CD14-positive monocyte (primary cell): ENCODE measurements around the gene CHL1. TPM values are rescaled to one million over a fixed set of nuclear protein-coding genes. Genes with fewer than 3 reads are reported as not detected.

Source experiments
- DNase-seq, 3 donors: peaks; one replicate each; pipeline ENCODE4 v3.0.0-alpha.2; 2011 to 2022
- H2AFZ ChIP-seq: 2 replicates; pipeline ENCODE4 v1.6.0; 2012; ENCODE audit warnings: mild to moderate bottlenecking, low read depth, low read length, inconsistent platforms; ENCODE audit not compliant: insufficient read depth, poor library complexity, severe bottlenecking
- H3K27ac ChIP-seq, 2 donors: 1 replicate in 1 of 2; 2 replicates in 1 of 2; pipeline ENCODE4 v1.5.1; 2012 to 2013; ENCODE audit warnings: low read length in 2 of 2, control low read depth in 1 of 2, inconsistent platforms in 1 of 2, low read depth in 1 of 2, mild to moderate bottlenecking in 1 of 2
- H3K27me3 ChIP-seq, 2 donors: one replicate each; pipeline versions ENCODE4 v1.6.0 to v1.6.1; 2011 to 2013; ENCODE audit warnings: low read length in 2 of 2; ENCODE audit not compliant: control insufficient read depth in 2 of 2, insufficient read depth in 2 of 2
- H3K36me3 ChIP-seq, 2 donors: replicated peaks in 1 of 2; 1 replicate in 1 of 2; 2 replicates in 1 of 2; pipeline versions ENCODE4 v1.5.1 to v1.6.1; 2012 to 2013; ENCODE audit warnings: low read length in 2 of 2, control low read depth in 1 of 2, inconsistent platforms in 1 of 2, mild to moderate bottlenecking in 1 of 2; ENCODE audit not compliant: insufficient read depth in 2 of 2, control insufficient read depth in 1 of 2
- H3K4me1 ChIP-seq, 2 donors: 1 replicate in 1 of 2; 2 replicates in 1 of 2; pipeline versions ENCODE4 v1.5.1 to v1.6.1; 2012 to 2013; ENCODE audit warnings: low read length in 2 of 2, control low read depth in 1 of 2, inconsistent platforms in 1 of 2, mild to moderate bottlenecking in 1 of 2, moderate library complexity in 1 of 2; ENCODE audit not compliant: insufficient read depth in 2 of 2, control insufficient read depth in 1 of 2
- H3K4me2 ChIP-seq: replicated peaks from 2 replicates; pipeline ENCODE3; 2012; ENCODE audit warnings: low read length, moderate library complexity, mild to moderate bottlenecking; ENCODE audit not compliant: poor library complexity, severe bottlenecking; ENCODE audit errors: extremely low read depth
- H3K4me3 ChIP-seq, 3 experiments: fragments of 200-600 bp in 1 of 3; sonication (generic) in 1 of 3; replicated peaks in 1 of 3; 1 replicate in 2 of 3; 2 replicates in 1 of 3; pipeline ENCODE4 v1.5.1; 2011 to 2013; ENCODE audit warnings: low read length in 3 of 3, mild to moderate bottlenecking in 3 of 3, control low read depth in 2 of 3, low read depth in 2 of 3, inconsistent platforms in 1 of 3, moderate library complexity in 1 of 3
- H3K79me2 ChIP-seq: 2 replicates; pipeline ENCODE4 v1.6.0; 2012; ENCODE audit warnings: mild to moderate bottlenecking, control low read depth, inconsistent platforms, low read length, moderate library complexity; ENCODE audit not compliant: insufficient read depth
- H3K9ac ChIP-seq: 2 replicates; pipeline ENCODE4 v1.6.0; 2017; ENCODE audit warnings: low read length, mild to moderate bottlenecking; ENCODE audit not compliant: insufficient read depth, poor library complexity, severe bottlenecking
- H3K9me3 ChIP-seq, 2 donors: replicated peaks in 1 of 2; 1 replicate in 1 of 2; 2 replicates in 1 of 2; pipeline versions ENCODE4 v1.5.1 to v1.6.1; 2012 to 2013; ENCODE audit warnings: low read length in 2 of 2, control low read depth in 1 of 2; ENCODE audit not compliant: control insufficient read depth in 1 of 2, insufficient read depth in 1 of 2
- H4K20me1 ChIP-seq: 2 replicates; pipeline ENCODE4 v1.6.0; 2012; ENCODE audit warnings: mild to moderate bottlenecking, low read length, control low read depth, moderate library complexity; ENCODE audit not compliant: insufficient read depth
- H3K27ac Mint-ChIP-seq, 7 donors: one replicate each; pipeline ENCODE4 v1.8.0; 2020; ENCODE audit warnings: mild to moderate bottlenecking in 7 of 7, mixed read lengths in 7 of 7, moderate library complexity in 6 of 7, inconsistent platforms in 2 of 7
- H3K27me3 Mint-ChIP-seq, 3 donors: one replicate each; pipeline ENCODE4 v1.8.0; 2021 to 2022; ENCODE audit warnings: low read depth in 3 of 3, mild to moderate bottlenecking in 3 of 3, mixed read lengths in 3 of 3, moderate library complexity in 3 of 3, inconsistent platforms in 1 of 3
- H3K36me3 Mint-ChIP-seq, 2 donors: one replicate each; pipeline ENCODE4 v1.8.0; 2020; ENCODE audit warnings: mixed read lengths in 2 of 2, inconsistent platforms in 1 of 2, mild to moderate bottlenecking in 1 of 2
- H3K4me1 Mint-ChIP-seq: one replicate; pipeline ENCODE4 v1.8.0; 2020; ENCODE audit warnings: mild to moderate bottlenecking, mixed read lengths
- H3K4me3 Mint-ChIP-seq, 2 donors: one replicate each; pipeline ENCODE4 v1.8.0; 2020; ENCODE audit warnings: mild to moderate bottlenecking in 2 of 2, mixed read lengths in 2 of 2, moderate library complexity in 1 of 2
- H3K9me3 Mint-ChIP-seq, 7 donors: one replicate each; pipeline ENCODE4 v1.8.0; 2020 to 2022; ENCODE audit warnings: mixed read lengths in 7 of 7, mild to moderate bottlenecking in 6 of 7, moderate library complexity in 6 of 7, inconsistent platforms in 2 of 7
- CTCF ChIP-seq: fragments of 200-600 bp; IDR thresholded peaks from one replicate; pipeline ENCODE4 v1.8.0; 2022; ENCODE audit warnings: antibody characterized with exemption, mild to moderate bottlenecking
- WGBS: methylation state at CpG from one replicate; pipeline ENCODE4 v1.1.5; 2013; ENCODE audit warnings: missing lambda C conversion rate; ENCODE audit not compliant: insufficient coverage; 5-methylcytosine and 5-hydroxymethylcytosine counted together
- intact Hi-C, 2 donors: fragments of 100-400 bp; cut with micrococcal nuclease; formaldehyde crosslinking; loops; one replicate each; pipeline versions ENCODE4 v1.15.0 to v1.15.1; 2023
- polyA plus RNA-seq, 3 donors: library from polyadenylated mRNA; depleted of rRNA in 1 of 3; unstranded in 2 of 3; stranded (reverse) in 1 of 3; fragments of 300-500 nt in 2 of 3; fragments of >200 nt in 1 of 3; fragmentation: Illumina TruSeq in 2 of 3; gene quantifications; 1 replicate in 2 of 3; 2 replicates in 1 of 3; pipeline ENCODE4 v1.2.3, GENCODE V29; 2012 to 2021

CHL1 gene
- polyA plus RNA-seq, 3 donors, result not detected

GRCh38 chr3:396293-396692, 199.7 kb downstream of the CHL1 start:
- no peak overlapping the region for H3K4me2 ChIP-seq
- H3K36me3 ChIP-seq, result no peaks in the 10 kb centered on the region
- H3K9me3 ChIP-seq, result no peaks in the 10 kb centered on the region
- 60% methylated on average over 1 of the region's 3 CpGs for WGBS
- intact Hi-C loops, result no loop called here
- no peaks in the 10 kb centered on the region for H3K4me1 ChIP-seq
- H3K79me2 ChIP-seq, result no peaks in the 10 kb centered on the region
- H4K20me1 ChIP-seq, result no peaks in the 10 kb centered on the region
- H3K4me3 ChIP-seq, result no peak overlapping the region
- H3K27ac ChIP-seq, result no peak overlapping the region
- no peak overlapping the region for H2AFZ ChIP-seq
- H3K27ac Mint-ChIP-seq, result no peak overlapping the region
- no peaks in the 10 kb centered on the region for H3K27me3 Mint-ChIP-seq
- no peaks in the 10 kb centered on the region for H3K4me1 Mint-ChIP-seq
- no peak overlapping the region for H3K4me3 Mint-ChIP-seq
- no peak for DNase-seq
- H3K9me3 Mint-ChIP-seq, result peaks cover 0 to 2% (median 0%) of the 10 kb centered on the region in 7 donors
- TF ChIP-seq CTCF, result no peak
- H3K36me3 Mint-ChIP-seq, result no peaks in the 10 kb centered on the region
- H3K27me3 ChIP-seq, result no peaks in the 10 kb centered on the region
- H3K9ac ChIP-seq, result no peak overlapping the region

GRCh38 chr3:399647-400046, 203.1 kb downstream of the CHL1 start:
- Histone ChIP-seq H3K27me3 (no peaks in the 10 kb centered on the region), H3K9me3 (no peaks in the 10 kb centered on the region), H3K4me2 (no peak overlapping the region), H3K4me3 (no peak overlapping the region), H2AFZ (no peak overlapping the region), H3K4me1 (no peaks in the 10 kb centered on the region), H3K27ac (no peak overlapping the region), H3K9ac (no peak overlapping the region), H3K36me3 (no peaks in the 10 kb centered on the region), H3K79me2 (no peaks in the 10 kb centered on the region), H4K20me1 (no peaks in the 10 kb centered on the region)
- H3K27me3 Mint-ChIP-seq, result no peaks in the 10 kb centered on the region
- DNase-seq, result no peak
- H3K9me3 Mint-ChIP-seq, result peaks cover 0 to 3% (median 0%) of the 10 kb centered on the region in 7 donors
- no peak overlapping the region for H3K27ac Mint-ChIP-seq
- H3K4me1 Mint-ChIP-seq, result no peaks in the 10 kb centered on the region
- no CpG with 5 or more reads among the region's 6 CpGs for WGBS
- no peaks in the 10 kb centered on the region for H3K36me3 Mint-ChIP-seq
- intact Hi-C loops, result no loop called here
- no peak for TF ChIP-seq CTCF
- no peak overlapping the region for H3K4me3 Mint-ChIP-seq
